Thyroid gland (tissue), 4 donors: ENCODE data around the gene ETV3. TPM values are rescaled to one million over a fixed set of nuclear protein-coding genes. Genes with fewer than 3 reads are reported as not detected.

Experiments
- DNase-seq, 2 donors: peaks; one replicate each; pipeline ENCODE4 v3.0.0-alpha.2; 2019
- H3K27ac ChIP-seq, 3 donors: fragments of 200-600 bp; sonication (generic); 1 replicate in 2 of 3; 2 replicates in 1 of 3; pipeline ENCODE4 v1.5.1; 2016 to 2019; ENCODE audit warnings: mild to moderate bottlenecking in 1 of 3, moderate library complexity in 1 of 3
- H3K27me3 ChIP-seq: fragments of 200-600 bp; sonication (generic); one replicate; pipeline ENCODE4 v1.5.1; 2019
- H3K36me3 ChIP-seq, 2 donors: fragments of 200-600 bp; sonication (generic); one replicate each; pipeline ENCODE4 v1.5.1; 2016 to 2019
- H3K4me1 ChIP-seq, 2 donors: fragments of 200-600 bp; sonication (generic); one replicate each; pipeline ENCODE4 v1.5.1; 2017 to 2019
- H3K4me3 ChIP-seq, 3 donors: fragments of 200-600 bp; sonication (generic); replicated peaks in 1 of 3; 1 replicate in 2 of 3; 2 replicates in 1 of 3; pipeline ENCODE4 v1.5.1; 2016; ENCODE audit warnings: mild to moderate bottlenecking in 1 of 3
- H3K9me3 ChIP-seq: fragments of 200-600 bp; sonication (generic); one replicate; pipeline ENCODE4 v1.5.1; 2017
- POLR2A ChIP-seq, 2 donors: fragments of 450-650 bp; IDR thresholded peaks; one replicate each; pipeline ENCODE4 v1.6.1; 2017; ENCODE audit warnings: antibody characterized with exemption in 2 of 2, mild to moderate bottlenecking in 2 of 2, moderate library complexity in 1 of 2
- WGBS, 2 donors: methylation state at CpG; one replicate each; pipeline ENCODE4 v1.1.5; 2017; 5-methylcytosine and 5-hydroxymethylcytosine counted together
- intact Hi-C: fragments of 100-400 bp; cut with DNase I; formaldehyde crosslinking; loops from one replicate; pipeline ENCODE4 v1.15.1; 2023
- total RNA-seq, 4 donors: library from RNA; depleted of rRNA; stranded (reverse); fragments of >200 nt; gene quantifications; one replicate each; pipeline ENCODE4 v1.2.3, GENCODE V29; 2016
- TF ChIP-seq, protein P1 (sequence below), 6 experiments: fragments of 200-600 bp in 3 of 6; fragments of 450-650 bp in 3 of 6; sonication (generic) in 3 of 6; IDR thresholded peaks; one replicate each; pipeline ENCODE4 v1.5.1; 2016 to 2019; ENCODE audit warnings: antibody characterized with exemption in 6 of 6, mild to moderate bottlenecking in 2 of 6, inconsistent platforms in 1 of 6, moderate library complexity in 1 of 6

ETV3 gene
- total RNA-seq, 4 donors from 2014 or later = 15.7 to 24.3 (median 16.0) TPM

DNA sequence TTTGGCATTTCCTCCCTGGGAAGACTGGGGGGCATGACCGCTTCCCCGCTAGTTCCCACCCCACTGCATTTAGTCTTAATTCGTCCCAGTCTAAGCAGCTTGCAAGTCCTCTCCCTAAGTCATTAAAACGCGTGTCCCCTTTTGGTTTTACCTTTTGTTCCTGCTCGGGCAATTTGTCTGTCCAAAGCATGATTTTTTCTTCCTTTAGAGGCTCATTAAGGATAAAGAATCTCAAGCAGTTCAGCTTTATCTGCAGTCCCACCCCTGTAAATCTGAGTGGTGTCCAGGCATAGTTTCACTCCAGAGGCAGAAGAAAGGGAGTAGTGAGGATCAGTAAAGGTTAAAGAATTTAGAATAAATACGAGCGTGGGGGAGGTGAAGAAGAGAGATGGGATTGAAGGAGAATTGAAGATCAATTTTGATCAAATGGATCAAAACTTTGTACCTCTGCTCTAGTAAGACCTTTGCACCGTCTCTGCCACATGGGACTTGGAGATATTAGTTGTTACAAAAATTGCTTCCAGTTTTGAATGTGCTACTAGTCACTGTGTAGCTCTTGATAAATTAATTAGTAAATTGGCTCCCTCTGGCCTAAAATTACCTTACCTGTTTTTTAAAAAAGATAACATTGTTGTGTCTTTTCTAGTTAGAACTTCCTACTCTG is 989 bp upstream of the ETV3 start:
- WGBS, 2 donors = 29 to 33% methylated on average over 9 of the region's 9 CpGs
- Histone ChIP-seq H3K4me3 (peak overlapping the region in 2 of 3 donors; percentile 82 to 89), H3K4me1 (peaks cover 16 to 21% of the 10 kb centered on the region in 2 donors), H3K27ac (peak overlapping the region; percentile 93 to 98 (median 93)), H3K36me3 (peaks cover 18 to 19% of the 10 kb centered on the region in 2 donors), H3K27me3 (no peaks in the 10 kb centered on the region), H3K9me3 (no peaks in the 10 kb centered on the region)
- TF ChIP-seq, protein P1, sequence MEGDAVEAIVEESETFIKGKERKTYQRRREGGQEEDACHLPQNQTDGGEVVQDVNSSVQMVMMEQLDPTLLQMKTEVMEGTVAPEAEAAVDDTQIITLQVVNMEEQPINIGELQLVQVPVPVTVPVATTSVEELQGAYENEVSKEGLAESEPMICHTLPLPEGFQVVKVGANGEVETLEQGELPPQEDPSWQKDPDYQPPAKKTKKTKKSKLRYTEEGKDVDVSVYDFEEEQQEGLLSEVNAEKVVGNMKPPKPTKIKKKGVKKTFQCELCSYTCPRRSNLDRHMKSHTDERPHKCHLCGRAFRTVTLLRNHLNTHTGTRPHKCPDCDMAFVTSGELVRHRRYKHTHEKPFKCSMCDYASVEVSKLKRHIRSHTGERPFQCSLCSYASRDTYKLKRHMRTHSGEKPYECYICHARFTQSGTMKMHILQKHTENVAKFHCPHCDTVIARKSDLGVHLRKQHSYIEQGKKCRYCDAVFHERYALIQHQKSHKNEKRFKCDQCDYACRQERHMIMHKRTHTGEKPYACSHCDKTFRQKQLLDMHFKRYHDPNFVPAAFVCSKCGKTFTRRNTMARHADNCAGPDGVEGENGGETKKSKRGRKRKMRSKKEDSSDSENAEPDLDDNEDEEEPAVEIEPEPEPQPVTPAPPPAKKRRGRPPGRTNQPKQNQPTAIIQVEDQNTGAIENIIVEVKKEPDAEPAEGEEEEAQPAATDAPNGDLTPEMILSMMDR (IDR thresholded peaks at IDR 0.05) = no peak
- TF ChIP-seq POLR2A (IDR thresholded peaks at IDR 0.05) = no peak
- no peak for DNase-seq
- intact Hi-C loops = no loop called here

- Histone ChIP-seq H3K9me3 (no peaks in the 10 kb centered on the region), H3K27ac (peak overlapping the region; percentile 93 to 98 (median 93)), H3K4me3 (peak overlapping the region; percentile 82 to 97 (median 89)), H3K27me3 (no peaks in the 10 kb centered on the region), H3K4me1 (peaks cover 16 to 21% of the 10 kb centered on the region in 2 donors), H3K36me3 (peaks cover 32 to 33% of the 10 kb centered on the region in 2 donors)
- intact Hi-C loops = no loop called here
- no peak for TF ChIP-seq POLR2A (IDR thresholded peaks at IDR 0.05)
- TF ChIP-seq, protein P1 (IDR thresholded peaks at IDR 0.05) = no peak
- no peak for DNase-seq
- 0% methylated on average over 23 of the region's 36 CpGs for WGBS, 2 donors
These were observed 581 bp downstream of the ETV3 start for GRCh38 chr1:157137408-157138219.

DNA sequence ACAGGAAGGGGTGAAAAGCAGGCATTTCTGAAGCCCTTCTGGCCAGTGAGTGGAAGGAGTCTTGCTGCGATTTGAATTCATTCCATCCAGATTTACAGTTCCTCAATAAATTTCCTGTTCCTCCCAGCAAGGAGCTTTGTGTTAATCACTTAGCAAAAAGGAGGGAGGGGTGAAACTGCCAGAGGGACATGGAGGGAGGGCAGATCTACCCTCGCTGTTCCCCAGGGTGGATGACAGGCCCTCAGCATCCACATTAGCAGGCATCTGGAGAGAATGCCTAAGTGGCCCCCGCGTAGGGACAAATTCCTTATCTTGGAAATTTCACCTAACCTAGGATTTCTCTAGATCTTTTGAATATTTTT is 1.2 kb downstream of the ETV3 start:
- Histone ChIP-seq H3K27ac (peak overlapping the region in 1 of 3 donors; percentile 98), H3K4me1 (peaks cover 16 to 21% of the 10 kb centered on the region in 2 donors), H3K9me3 (no peaks in the 10 kb centered on the region), H3K27me3 (no peaks in the 10 kb centered on the region), H3K4me3 (peak overlapping the region in 1 of 3 donors; percentile 82), H3K36me3 (peaks cover 34 to 38% of the 10 kb centered on the region in 2 donors)
- TF ChIP-seq POLR2A (IDR thresholded peaks at IDR 0.05) = no peak
- TF ChIP-seq, protein P1 (IDR thresholded peaks at IDR 0.05) = no peak
- no peak for DNase-seq
- intact Hi-C loops = no loop called here
- 11 to 15% methylated on average over 4 of the region's 4 CpGs for WGBS, 2 donors

DNA sequence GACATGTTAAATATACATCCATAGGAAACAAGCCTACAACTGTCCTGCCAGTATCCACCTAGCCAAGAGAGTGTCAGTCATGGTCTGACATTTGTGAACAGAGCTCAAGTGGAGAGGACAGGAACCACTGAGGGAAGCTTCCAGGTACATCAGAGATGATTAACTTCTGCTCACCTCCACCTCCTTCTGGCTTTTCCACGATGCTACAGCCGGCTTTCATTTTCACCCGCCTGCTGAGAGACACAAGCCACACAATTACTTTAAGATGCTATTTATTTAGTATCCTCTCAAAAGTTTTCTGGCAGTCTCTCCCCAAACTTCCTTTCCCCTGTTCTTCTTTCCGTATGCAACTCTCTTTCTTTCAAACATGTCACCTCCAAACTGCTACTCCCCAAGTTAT is 2.1 kb downstream of the ETV3 start:
- no peak for TF ChIP-seq POLR2A (IDR thresholded peaks at IDR 0.05)
- TF ChIP-seq, protein P1 (IDR thresholded peaks at IDR 0.05) = no peak
- Histone ChIP-seq H3K9me3 (no peaks in the 10 kb centered on the region), H3K27me3 (no peaks in the 10 kb centered on the region), H3K36me3 (peaks cover 42 to 45% of the 10 kb centered on the region in 2 donors), H3K4me3 (no peak overlapping the region), H3K27ac (no peak overlapping the region), H3K4me1 (peaks cover 16 to 21% of the 10 kb centered on the region in 2 donors)
- no peak for DNase-seq
- intact Hi-C loops = no loop called here
- WGBS, 2 donors = 54 to 59% methylated on average over 4 of the region's 4 CpGs

GRCh38 chr1:157135646-157136045 is 2.5 kb downstream of the ETV3 start:
- H3K9me3 ChIP-seq = no peaks in the 10 kb centered on the region
- no peak overlapping the region for H3K4me3 ChIP-seq
- no peaks in the 10 kb centered on the region for H3K27me3 ChIP-seq
- DNase-seq = no peak
- intact Hi-C loops = no loop called here
- WGBS, 2 donors = 50 to 75% methylated on average over 1 of the region's 1 CpG
- peaks cover 42 to 47% of the 10 kb centered on the region in 2 donors for H3K36me3 ChIP-seq
- H3K27ac ChIP-seq = no peak overlapping the region
- H3K4me1 ChIP-seq = peaks cover 16 to 21% of the 10 kb centered on the region in 2 donors
- no peak for TF ChIP-seq POLR2A (IDR thresholded peaks at IDR 0.05)
- TF ChIP-seq, protein P1 (IDR thresholded peaks at IDR 0.05) = no peak
